ENCODE results near the gene TRAPPC11. TPM values are rescaled to one million over a fixed set of nuclear protein-coding genes. Genes with fewer than 3 reads are reported as not detected.

TRAPPC11 gene
- total RNA-seq, 4 donors from 2014 or later = 30.3 to 41.7 (median 34.0) TPM

GRCh38 chr4:183747931-183748670 lies 89.0 kb downstream of the TRAPPC11 start:
- DNase-seq (ENCODE audit: low spot score in 2 of 2) = peak in 1 of 2 donors; percentile 37
- TF ChIP-seq POLR2A (IDR thresholded peaks at IDR 0.05) (no peak), CTCF (IDR thresholded peaks at IDR 0.05) (no peak)
- WGBS, 2 donors = 63 to 64% methylated on average over 6 of the region's 6 CpGs
- H3K4me3 ChIP-seq (ENCODE audit: low read depth, poor library complexity, severe bottlenecking) = no peak overlapping the region
- intact Hi-C loops (cut with DNase I; ENCODE audit: low total_unique reads) = no loop called here

GRCh38 chr4:183751106-183751505 lies 92.0 kb downstream of the TRAPPC11 start:
- no peak for DNase-seq (ENCODE audit: low spot score in 2 of 2)
- no peak for TF ChIP-seq POLR2A (IDR thresholded peaks at IDR 0.05)
- TF ChIP-seq CTCF (IDR thresholded peaks at IDR 0.05) = no peak
- 77 to 86% methylated on average over 4 of the region's 4 CpGs for WGBS, 2 donors
- H3K4me3 ChIP-seq (ENCODE audit: low read depth, poor library complexity, severe bottlenecking) = no peak overlapping the region
- intact Hi-C loops (cut with DNase I; ENCODE audit: low total_unique reads) = no loop called here

- 82 to 92% methylated on average over 2 of the region's 2 CpGs for WGBS, 2 donors
- no peak for TF ChIP-seq CTCF (IDR thresholded peaks at IDR 0.05)
- no peak for TF ChIP-seq POLR2A (IDR thresholded peaks at IDR 0.05)
- intact Hi-C loops (cut with DNase I; ENCODE audit: low total_unique reads) = no loop called here
These were observed 96.5 kb downstream of the TRAPPC11 start for GRCh38 chr4:183755596-183755995.

GRCh38 chr4:183757060-183757459 lies 98.0 kb downstream of the TRAPPC11 start:
- H3K4me3 ChIP-seq (ENCODE audit: low read depth, poor library complexity, severe bottlenecking) = no peak overlapping the region
- WGBS, 2 donors = 70 to 74% methylated on average over 10 of the region's 10 CpGs
- TF ChIP-seq POLR2A (IDR thresholded peaks at IDR 0.05) (no peak), CTCF (IDR thresholded peaks at IDR 0.05) (no peak)
- no peak for DNase-seq (ENCODE audit: low spot score in 2 of 2)
- intact Hi-C loops (cut with DNase I; ENCODE audit: low total_unique reads) = no loop called here

More at GRCh38 chr4:183755596-183755995, 96.5 kb downstream of the TRAPPC11 start:
- DNase-seq (ENCODE audit: low spot score in 2 of 2) = no peak
- no peak overlapping the region for H3K4me3 ChIP-seq (ENCODE audit: low read depth, poor library complexity, severe bottlenecking)

- DNase-seq (ENCODE audit: low spot score in 2 of 2) = no peak
- 56 to 58% methylated on average over 29 of the region's 29 CpGs for WGBS, 2 donors
- intact Hi-C loops (cut with DNase I; ENCODE audit: low total_unique reads) = no loop called here
- TF ChIP-seq POLR2A (IDR thresholded peaks at IDR 0.05) (no peak), CTCF (IDR thresholded peaks at IDR 0.05) (no peak)
- no peak overlapping the region for H3K4me3 ChIP-seq (ENCODE audit: low read depth, poor library complexity, severe bottlenecking)
These were observed 99.1 kb downstream of the TRAPPC11 start for GRCh38 chr4:183758061-183758757.
